HG03558 (cell line): ENCODE data around the gene PTPRN2.
A peak's percentile ranks its signal among the peaks of the same experiment; 100 is the strongest.

Source experiments
- ATAC-seq: cut with Tn5 transposase; IDR thresholded peaks from one replicate; pipeline ENCODE4 v1.9.1; 2021; ENCODE audit warnings: moderate number of reproducible peaks; ENCODE audit not compliant: unreplicated experiment; ENCODE audit errors: extremely low read depth

PTPRN2 gene

DNA sequence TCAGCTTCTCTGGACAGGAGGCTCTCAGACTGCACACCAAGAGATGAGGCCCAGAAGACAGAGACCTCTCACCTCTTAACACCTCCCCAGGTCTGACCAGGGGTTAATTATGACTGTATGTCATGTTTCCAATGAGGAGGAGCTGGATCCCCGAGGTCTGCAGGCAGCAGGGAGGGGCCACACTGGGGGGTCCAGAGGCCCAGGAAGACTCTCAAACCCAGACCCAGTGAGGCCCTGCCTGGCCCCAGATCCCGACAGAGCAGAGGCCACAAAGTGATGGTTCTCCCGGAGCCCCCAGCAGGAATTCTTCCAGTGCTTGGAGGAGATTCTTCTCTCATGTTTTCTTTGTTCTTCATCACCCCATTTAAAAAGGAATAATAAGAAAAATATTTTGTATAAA, 28.8 kb downstream of the PTPRN2 start:
- ATAC-seq, result no peak

DNA sequence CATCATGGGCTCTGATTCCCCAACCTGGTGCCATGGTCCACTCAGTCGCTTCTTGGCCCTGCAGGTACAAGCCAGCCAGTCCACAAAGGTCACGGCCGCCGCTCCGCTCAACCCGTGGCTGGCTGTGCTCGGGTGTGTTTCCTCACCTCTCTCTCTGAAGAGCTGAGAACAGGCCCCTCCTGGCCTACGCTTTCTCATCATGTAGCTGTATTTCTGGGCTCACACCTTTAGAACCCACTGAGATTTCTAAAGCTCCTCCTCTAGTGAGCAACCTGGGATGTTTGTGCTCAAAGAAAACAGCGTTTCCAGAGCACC, 30.2 kb downstream of the PTPRN2 start:
- ATAC-seq, result no peak

DNA sequence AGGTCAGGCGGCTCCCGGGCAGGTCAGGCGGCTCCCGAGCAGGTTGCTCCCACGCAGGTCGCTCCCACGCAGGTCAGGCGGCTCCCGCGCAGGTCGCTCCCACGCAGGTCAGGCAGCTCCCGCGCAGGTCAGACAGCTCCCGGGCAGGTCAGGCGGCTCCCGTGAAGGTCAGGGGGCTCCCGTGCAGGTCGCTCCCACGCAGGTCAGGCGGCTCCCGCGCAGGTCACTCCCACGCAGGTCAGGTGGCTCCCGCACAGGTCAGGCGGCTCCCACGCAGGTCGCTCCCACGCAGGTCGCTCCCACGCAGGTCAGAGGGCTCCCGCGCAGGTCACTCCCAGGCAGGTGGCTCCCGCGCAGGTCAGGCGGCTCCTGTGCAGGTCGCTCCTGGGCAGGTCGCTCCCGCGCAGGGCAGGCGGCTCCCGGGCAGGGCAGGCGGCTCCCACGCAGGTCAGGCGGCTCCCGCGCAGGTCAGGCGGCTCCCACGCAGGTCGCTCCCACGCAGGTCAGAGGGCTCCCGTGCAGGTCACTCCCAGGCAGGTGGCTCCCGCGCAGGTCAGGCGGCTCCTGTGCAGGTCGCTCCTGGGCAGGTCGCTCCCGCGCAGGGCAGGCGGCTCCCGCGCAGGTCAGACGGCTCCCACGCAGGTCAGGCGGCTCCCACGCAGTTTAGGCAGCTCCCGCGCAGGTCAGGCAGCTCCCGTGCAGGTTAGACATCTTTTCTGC, 30.7 kb downstream of the PTPRN2 start:
- no peak for ATAC-seq

DNA sequence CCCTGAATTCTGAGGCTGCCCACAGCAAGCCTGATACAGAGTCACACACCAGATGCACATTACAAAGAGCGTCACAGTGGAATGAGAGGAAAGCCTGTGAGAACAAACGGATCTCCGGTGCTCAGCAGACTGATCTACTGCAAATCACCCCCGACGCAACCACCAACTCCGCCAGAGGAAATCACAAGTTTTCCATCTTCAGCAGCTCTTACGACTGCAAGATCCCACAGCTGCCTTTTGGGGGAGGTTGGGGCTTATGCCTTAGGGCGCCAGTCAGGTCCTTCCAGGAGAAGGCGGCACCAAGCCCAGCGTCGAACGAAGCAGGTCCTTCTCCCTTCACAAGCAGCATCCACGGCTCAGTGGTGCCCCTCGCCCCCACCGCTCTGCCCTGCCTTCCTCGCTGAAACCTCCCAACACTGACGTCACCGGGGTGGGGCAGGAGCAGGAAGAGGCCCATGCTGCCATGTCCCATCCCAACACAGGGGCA, 32.5 kb downstream of the PTPRN2 start:
- ATAC-seq, result no peak

DNA sequence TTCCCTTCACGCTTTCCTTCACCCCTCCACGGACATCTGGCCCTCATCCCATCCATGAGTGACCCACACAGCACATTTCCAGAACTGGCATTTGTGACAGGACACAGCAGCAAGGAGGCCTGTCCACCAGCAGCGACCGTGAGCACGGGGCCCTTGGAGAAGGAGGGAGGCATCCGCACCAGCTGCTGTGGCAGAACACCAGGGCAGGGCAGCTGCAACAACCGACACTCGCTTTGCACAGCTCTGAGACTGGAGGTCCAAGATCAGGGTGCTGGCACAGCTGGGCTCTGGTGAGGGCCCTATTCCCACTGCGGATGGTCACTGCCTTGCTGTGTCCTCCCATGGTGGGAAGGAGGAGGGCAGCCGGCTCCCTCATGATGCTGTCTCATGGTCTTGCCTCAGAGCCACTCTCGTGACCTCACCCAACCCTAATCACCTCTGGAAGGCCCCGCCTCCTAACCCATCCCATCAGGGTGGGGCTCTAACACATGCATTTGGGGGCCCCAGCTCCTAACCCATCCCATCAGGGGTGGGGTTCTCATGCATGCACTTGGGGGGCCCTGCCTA, 36.7 kb downstream of the PTPRN2 start:
- ATAC-seq, result no peak

DNA sequence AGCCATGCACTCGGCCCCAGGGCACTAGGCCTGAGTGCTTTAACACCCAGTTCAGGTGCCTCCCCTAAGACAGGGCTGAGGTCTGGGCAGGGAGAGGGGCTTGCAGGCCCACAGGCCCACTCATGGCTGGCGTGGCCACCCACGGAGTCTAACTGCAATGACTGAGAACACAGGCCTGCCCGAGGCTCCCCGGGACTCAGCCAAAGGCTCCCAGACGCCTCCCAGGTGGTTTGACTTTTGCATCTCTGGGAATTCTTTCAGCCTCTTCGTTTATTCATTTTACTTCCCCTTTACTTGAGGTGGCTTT, 37.3 kb downstream of the PTPRN2 start:
- ATAC-seq, result no peak

DNA sequence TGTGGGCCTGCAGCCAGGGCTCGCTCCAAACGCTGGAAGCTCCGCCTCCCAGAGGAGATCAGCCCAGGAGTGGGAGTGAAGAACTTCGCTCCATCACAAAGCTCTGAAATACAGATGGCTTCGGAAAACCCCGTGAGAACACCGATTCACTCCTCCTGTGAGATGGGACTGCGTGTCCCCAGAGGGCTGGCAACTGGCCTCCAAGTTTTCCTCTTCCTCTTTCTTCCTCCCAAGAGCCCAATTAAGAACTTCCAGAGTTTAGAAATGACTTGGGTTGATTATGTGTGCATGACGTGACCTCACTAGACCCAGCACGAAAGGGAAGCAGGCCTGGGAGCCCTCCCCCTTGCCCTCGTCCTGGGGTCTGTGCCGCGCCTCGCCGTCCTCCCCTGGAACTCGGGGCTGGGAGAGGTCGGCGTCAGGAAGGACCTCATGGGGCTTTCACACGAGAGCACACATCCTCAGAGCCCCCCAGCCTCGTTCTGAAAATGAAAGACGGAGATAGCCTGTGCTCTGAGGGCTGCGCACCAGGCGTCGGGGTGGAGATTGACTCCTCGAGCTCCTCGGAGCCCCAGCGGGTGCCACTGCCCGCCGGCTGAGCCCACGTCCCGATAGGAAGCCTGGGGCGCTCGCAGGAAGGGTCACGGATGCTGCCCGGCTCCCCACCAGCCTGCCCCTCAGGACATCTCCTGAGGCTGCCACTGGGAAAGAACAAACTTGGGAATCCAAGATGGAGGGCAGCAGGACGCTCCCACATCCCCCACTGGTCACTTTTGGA, 37.8 kb downstream of the PTPRN2 start:
- ATAC-seq, result no peak

DNA sequence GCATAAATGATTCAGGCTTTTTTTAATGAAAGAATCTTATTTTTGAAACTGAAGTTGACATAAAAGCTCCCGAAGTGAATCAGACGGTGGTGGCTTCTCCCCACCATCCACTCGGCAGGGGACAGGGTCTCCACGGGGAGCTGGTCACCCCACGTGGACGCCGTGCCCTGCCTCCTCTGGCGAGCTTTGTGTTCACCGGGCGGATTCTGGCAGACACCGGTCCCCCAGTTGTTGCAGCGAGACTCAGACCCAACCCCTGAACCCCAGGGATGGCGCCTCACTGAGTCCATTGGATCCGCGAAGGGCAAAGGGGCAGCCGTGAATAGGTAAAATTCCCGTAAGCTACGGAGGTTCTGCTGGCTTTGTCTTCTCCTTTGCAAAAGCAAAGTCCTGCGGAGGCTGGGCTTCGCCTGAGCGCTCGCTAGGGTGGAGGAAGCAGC, 38.4 kb downstream of the PTPRN2 start:
- no peak for ATAC-seq

DNA sequence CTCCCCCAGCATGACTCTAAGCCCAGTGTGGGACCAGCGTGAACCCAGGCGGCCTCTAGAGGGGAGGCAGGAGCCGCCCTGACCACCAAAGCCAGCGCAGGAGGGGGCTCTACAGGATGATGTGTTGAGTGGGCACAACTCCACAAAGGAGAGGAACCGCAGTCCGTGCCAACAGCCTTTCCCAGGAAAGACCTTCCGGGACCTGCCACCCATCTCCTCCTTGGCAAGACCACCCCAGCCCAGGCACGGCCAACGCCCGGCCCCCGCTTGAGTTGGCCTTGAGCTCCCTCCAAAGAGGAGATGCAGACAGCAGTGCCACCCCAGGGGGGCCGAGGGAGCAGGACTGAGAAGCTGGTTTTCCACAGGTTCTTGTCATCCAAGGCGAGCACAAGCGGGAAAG, 38.9 kb downstream of the PTPRN2 start:
- no peak for ATAC-seq

DNA sequence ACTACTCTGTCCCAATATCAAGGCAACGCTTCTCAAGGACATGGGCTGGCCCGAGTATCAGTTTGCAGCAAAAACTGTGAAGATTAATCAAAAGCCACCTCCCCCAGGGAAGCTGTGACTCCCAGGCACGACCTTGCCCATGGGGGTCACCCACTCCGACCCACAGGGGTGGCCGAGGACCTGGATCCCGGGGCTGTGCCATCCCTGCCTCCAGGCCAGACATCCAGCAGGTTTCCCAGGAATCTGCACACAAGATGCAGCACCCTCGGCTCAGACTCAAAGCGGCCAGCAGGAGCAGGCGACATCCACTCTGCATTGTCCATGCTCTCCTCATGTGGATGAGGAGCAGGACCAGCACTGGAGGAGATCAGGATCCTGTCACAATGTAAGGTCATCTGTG, 39.8 kb downstream of the PTPRN2 start:
- ATAC-seq, result no peak

DNA sequence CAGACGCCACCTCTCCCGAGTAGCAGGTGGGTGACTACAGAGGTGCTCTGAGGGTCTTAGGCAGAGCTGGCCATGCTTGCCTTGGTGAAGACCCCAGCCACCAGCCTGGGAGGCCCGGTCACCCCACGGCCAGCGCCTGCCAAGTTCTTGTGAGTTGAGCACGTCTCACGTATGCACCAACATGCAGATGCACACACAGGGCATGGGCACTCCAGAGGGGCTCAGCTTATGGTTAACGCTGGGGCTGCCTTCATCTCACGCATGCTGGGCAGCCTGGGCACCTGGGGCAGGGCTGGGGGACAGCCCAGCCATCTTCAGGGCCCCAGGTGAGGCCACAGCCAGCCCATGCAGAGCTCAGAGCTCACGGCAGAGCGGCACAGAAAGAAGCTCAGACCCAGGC, 41.0 kb downstream of the PTPRN2 start:
- no peak for ATAC-seq

DNA sequence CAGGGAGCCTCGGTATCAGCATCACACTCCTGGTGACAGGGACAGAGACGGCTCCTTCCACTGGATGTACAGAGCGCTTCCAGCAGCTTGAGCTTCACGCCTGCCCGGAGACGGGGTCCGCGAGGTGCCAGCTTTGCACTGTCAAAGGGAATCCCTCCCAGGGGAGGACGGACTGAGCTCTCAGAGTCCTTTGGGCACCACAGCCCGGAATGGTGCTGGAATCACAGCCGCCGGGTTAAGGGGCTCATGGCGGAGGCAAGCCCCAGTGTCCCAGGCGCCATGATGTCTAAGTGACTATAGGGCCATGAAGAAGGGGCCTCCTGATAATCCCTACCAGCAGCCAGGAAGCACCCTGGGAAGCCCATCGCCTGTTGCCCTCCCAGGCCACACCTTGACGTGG, 41.4 kb downstream of the PTPRN2 start:
- ATAC-seq, result no peak

DNA sequence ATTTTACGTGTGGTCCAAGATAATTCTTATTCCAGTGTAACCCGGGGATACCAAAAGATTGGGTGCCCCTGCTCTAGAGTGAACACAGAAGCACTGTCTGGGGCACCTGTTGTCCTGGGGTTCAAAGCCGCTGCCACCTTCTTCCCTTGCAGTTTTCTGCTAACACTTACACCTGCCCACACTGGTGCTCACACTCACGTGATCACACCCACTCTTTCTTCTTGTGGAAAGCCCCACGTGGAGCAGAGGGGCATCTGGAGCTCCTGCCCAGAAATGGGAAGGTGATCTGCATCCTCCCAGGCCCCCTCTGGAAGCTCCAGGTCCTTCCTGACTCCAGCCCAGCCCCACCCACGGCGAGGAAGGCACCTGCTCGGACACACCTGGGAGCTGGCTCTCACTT, 42.9 kb downstream of the PTPRN2 start:
- ATAC-seq, result no peak

DNA sequence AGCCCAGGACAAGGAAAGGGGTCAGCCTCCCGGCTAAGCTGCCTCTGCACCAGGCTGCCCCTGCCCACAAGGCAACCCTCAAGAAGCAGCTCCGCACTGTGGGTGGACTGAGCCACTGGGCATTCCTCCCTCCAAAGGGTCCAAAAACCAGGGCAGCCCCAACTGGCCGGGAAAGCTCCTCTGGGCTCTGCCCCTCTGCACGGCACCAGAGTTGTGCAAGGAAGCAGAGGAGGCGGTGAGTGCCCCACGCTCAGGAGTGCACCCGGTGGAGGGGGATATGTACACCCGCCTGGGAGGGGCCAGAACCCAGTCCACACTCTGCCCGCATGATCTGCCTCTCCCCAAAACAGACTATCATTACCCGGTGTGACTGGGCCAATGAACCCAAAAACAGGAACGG, 43.8 kb downstream of the PTPRN2 start:
- no peak for ATAC-seq

DNA sequence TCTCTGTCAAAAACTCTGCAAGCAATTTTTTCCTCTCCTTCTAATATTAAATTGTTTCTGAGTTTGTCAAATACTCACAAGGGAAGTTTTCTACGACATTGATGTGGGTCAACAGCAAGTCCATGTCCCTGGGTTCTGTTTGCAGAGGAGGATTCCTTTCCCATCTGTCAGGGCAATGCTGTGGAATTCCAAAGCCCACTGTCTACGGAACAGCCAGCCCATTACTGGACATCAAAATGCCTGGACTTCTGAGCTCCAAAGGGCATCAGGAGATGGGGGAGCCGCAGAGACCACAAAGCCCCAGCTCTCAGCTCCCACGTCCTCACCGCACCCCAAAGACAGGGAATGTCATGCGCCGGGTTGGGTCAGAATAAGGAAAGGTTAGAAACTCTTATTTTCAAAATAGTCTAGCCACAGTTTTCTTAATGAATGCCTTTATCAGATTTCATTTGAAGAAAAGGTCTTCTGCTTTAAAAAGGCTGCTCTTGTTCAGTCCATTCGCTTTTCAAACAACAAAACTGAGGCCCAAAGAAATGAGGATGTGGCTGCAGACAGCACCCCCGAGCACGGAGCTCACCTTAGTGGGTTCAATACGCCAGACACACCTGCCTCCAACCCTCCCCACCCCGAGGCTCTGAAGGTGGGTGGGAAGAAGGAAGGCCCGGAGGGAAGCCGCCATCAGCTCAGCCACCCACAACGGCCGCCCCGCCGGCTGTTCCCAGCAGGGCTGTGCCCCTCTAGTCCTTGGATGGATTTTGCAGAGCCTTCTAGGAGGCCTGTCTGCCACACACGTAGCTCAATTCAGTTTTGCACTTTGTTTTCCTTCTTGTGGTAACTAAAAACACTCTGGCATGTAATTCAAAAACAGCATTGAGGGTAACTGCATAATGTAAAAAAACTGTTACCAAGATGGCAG, 44.7 kb downstream of the PTPRN2 start:
- no peak for ATAC-seq

DNA sequence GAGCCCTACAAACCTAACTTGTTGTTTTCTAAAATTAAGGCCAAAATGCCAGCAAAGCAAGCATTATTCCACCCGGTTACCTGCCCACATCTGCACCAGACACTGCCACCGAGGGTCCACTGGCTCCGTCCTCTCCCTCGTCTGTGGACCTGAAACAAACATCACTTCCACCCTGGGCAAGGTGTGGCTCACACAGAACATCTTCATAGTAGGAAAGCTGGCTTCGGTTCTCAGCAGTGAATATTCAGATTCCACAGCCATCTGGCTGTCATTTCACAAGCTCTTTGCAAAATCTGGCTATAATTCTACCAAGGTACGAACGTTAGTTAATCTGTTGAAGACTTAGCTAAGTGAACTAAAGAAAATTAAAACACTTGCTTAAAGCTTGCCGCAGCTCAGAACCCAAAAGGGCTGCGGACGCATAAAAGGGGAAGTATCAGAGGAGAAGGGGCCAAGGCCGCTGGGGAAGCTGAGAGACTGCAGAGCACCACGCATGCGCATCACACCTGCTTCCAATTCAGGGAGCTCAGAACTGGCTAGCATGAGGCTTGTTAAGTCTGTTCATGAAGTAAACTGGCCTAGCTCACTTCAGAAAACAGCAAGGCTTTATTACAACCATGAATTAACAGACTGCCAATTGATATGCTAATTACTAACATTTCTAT, 46.1 kb downstream of the PTPRN2 start:
- peak; percentile 73 for ATAC-seq

DNA sequence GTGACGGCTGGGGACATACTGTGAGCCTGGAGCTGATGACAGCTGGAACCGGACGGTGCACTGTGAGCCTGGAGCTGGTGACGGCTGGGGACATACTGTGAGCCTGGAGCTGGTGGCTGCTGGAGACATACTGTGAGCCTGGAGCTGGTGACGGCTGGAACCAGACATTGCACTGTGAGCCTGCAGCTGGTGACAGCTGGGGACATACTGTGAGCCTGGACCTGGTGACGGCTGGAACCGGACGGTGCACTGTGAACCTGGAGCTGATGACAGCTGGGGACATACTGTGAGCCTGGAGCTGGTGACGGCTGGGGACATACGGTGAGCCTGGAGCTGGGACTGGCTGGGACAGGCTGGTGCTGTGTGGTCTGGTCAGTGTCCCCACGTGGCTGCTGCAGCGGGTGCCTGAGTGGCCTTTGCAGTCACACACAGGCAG, 47.9 kb downstream of the PTPRN2 start:
- no peak for ATAC-seq

DNA sequence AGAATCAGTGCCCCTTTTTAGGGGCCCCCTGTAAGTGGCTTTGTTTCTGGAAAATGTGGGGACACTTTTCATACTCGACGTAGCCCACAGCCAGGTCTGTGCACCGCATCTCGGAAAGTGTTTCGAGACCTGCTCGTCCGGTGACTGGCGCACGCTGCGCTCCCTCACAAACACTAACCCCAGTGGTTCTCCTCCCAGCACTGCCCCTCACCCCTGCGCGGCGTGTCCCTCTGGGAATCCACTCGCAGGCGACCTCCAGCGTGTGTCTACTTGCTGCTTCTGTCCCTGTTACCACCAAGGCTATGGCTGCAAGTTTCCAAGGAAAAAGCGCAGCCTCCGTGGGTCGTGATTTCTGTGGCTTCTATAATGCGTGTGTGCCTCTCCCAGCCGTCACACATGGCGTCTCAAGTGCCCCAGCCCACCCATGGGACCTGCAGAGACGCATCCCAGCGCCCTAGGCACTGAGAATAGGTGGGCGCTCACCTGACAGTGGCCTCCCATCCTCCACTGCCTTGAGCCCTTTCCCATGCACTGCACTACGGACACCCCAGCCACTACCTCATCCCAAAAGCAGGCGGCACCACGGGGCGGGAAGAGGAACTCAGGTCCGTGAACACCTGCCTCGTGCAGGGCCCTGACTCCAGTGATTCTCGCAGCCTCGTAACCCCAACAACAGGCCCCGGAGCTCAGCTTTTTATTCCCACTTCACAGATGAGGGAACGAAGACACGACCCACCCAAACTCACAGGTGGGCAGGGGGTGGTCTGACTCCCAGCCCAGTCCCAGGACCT, 49.3 kb downstream of the PTPRN2 start:
- no peak for ATAC-seq

DNA sequence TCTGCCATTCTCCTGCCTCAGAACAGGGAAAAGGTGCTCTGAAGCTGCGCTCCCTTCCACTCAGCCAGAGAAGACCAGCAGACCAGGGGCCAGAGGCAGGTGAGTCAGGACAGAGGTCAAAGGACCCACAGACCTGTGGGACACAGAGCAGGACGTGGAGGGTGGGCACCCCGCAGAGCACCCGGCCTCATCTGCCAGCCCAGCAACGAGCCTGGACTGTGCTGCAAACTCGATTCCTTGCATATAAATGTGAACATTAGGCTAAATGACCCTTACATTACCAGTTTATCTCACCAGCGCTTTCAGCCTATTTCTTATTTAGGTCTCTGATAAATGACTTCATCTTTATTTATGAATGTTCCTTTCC, 50.1 kb downstream of the PTPRN2 start:
- ATAC-seq, result no peak
